Transverse colon (tissue), 4 donors: ENCODE data around the gene LSAMP. TPM values are rescaled to one million over a fixed set of nuclear protein-coding genes. Genes with fewer than 3 reads are reported as not detected.

Source experiments
- DNase-seq: peaks from one replicate; pipeline ENCODE4 v3.0.0-alpha.2; 2019
- H3K27ac ChIP-seq, 4 donors: fragments of 200-600 bp; sonication (generic); 2 replicates each; pipeline ENCODE4 v1.5.1; 2016 to 2018; ENCODE audit warnings: inconsistent platforms in 4 of 4
- H3K27me3 ChIP-seq: fragments of 200-600 bp; sonication (generic); 2 replicates; pipeline ENCODE4 v1.5.1; 2017; ENCODE audit warnings: inconsistent platforms
- H3K36me3 ChIP-seq, 4 donors: fragments of 200-600 bp; sonication (generic); 2 replicates each; pipeline ENCODE4 v1.5.1; 2017 to 2019; ENCODE audit warnings: inconsistent platforms in 4 of 4
- H3K4me1 ChIP-seq, 4 donors: fragments of 200-600 bp; sonication (generic); 2 replicates each; pipeline ENCODE4 v1.5.1; 2017 to 2020; ENCODE audit warnings: inconsistent platforms in 4 of 4
- H3K4me3 ChIP-seq, 4 donors: fragments of 200-600 bp; sonication (generic); 1 replicate in 1 of 4; 2 replicates in 3 of 4; pipeline versions ENCODE4 v1.5.1 to v1.6.1; 2017 to 2019; ENCODE audit warnings: inconsistent platforms in 4 of 4
- H3K9me3 ChIP-seq, 2 donors: fragments of 200-600 bp; sonication (generic); 2 replicates each; pipeline ENCODE4 v1.5.1; 2017 to 2019; ENCODE audit warnings: inconsistent platforms in 2 of 2
- EP300 ChIP-seq: sonication (generic); formaldehyde crosslinking; IDR thresholded peaks from one replicate; pipeline ENCODE4 v1.6.1; 2017; ENCODE audit warnings: antibody characterized with exemption, low read depth
- POLR2A ChIP-seq: fragments of 450-650 bp; IDR thresholded peaks from one replicate; pipeline ENCODE4 v1.6.1; 2016; ENCODE audit warnings: antibody characterized with exemption, mild to moderate bottlenecking, moderate library complexity
- POLR2AphosphoS5 ChIP-seq, 3 donors: sonication (generic); formaldehyde crosslinking; IDR thresholded peaks; one replicate each; pipeline ENCODE4 v1.6.1; 2016; ENCODE audit warnings: antibody characterized with exemption in 3 of 3
- WGBS, 2 donors: methylation state at CpG; one replicate each; pipeline ENCODE4 v1.1.5; 2018; ENCODE audit warnings: low coverage in 1 of 2; 5-methylcytosine and 5-hydroxymethylcytosine counted together
- in situ Hi-C, 4 donors: fragments of 200-750 bp; cut with MboI; loops; one replicate each; pipeline versions ENCODE4 v1.15.0 to v1.15.1; 2017; ENCODE audit warnings: low sequenced_read_pairs in 3 of 4, low pct_ligation_motif_present in 1 of 4, low pct_unique_long_range_greater_than_20kb in 1 of 4
- intact Hi-C: fragments of 100-400 bp; cut with DNase I; formaldehyde crosslinking; loops from one replicate; pipeline ENCODE4 v1.15.1; 2023; ENCODE audit warnings: low total_unique reads
- total RNA-seq, 4 donors: library from RNA; depleted of rRNA; stranded (reverse); fragments of >200 nt; gene quantifications; one replicate each; pipeline ENCODE4 v1.1.0, GENCODE V29; 2016
- TF ChIP-seq, protein P1 (sequence below), 5 experiments: fragments of 200-600 bp in 3 of 5; fragments of 450-650 bp in 2 of 5; sonication (generic) in 3 of 5; IDR thresholded peaks; 1 replicate in 2 of 5; 2 replicates in 3 of 5; pipeline ENCODE4 v1.5.1; 2016 to 2017; ENCODE audit warnings: antibody characterized with exemption in 5 of 5, inconsistent platforms in 3 of 5, mild to moderate bottlenecking in 2 of 5, moderate library complexity in 1 of 5

LSAMP gene
- total RNA-seq, 4 donors from 2014 or later, result 3.4 to 8.2 (median 5.4) TPM

DNA sequence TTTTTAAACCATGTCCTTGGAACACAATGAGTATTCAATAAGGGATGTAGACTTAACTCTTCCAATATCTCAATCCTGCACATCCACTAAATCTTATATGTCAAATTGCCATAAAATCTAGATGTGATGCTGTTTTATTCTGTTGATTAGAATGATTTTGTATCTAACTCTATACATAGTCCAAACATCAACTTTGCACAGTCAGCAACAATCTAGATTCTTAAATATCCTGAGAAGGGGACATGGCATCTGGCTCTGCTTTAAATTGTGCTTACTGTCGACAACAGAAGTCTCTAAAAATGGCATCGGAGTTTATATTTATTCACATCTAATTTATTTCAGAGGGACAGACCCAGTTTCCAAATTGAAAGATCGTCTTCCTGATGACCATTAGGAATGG is 545.8 kb downstream of the LSAMP start:
- intact Hi-C loops (no loop called here), in situ Hi-C loops (no loop called here)
- DNase-seq, result no peak
- Histone ChIP-seq H3K4me1 (no peaks in the 10 kb centered on the region), H3K9me3 (no peaks in the 10 kb centered on the region), H3K27me3 (no peaks in the 10 kb centered on the region), H3K27ac (no peak overlapping the region), H3K36me3 (no peaks in the 10 kb centered on the region), H3K4me3 (no peak overlapping the region)
- 85 to 90% methylated on average over 3 of the region's 3 CpGs for WGBS, 2 donors
- TF ChIP-seq, protein P1, sequence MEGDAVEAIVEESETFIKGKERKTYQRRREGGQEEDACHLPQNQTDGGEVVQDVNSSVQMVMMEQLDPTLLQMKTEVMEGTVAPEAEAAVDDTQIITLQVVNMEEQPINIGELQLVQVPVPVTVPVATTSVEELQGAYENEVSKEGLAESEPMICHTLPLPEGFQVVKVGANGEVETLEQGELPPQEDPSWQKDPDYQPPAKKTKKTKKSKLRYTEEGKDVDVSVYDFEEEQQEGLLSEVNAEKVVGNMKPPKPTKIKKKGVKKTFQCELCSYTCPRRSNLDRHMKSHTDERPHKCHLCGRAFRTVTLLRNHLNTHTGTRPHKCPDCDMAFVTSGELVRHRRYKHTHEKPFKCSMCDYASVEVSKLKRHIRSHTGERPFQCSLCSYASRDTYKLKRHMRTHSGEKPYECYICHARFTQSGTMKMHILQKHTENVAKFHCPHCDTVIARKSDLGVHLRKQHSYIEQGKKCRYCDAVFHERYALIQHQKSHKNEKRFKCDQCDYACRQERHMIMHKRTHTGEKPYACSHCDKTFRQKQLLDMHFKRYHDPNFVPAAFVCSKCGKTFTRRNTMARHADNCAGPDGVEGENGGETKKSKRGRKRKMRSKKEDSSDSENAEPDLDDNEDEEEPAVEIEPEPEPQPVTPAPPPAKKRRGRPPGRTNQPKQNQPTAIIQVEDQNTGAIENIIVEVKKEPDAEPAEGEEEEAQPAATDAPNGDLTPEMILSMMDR (IDR thresholded peaks at IDR 0.05), result no peak
- TF ChIP-seq EP300 (no peak), POLR2AphosphoS5 (IDR thresholded peaks at IDR 0.05) (no peak), POLR2A (no peak)

DNA sequence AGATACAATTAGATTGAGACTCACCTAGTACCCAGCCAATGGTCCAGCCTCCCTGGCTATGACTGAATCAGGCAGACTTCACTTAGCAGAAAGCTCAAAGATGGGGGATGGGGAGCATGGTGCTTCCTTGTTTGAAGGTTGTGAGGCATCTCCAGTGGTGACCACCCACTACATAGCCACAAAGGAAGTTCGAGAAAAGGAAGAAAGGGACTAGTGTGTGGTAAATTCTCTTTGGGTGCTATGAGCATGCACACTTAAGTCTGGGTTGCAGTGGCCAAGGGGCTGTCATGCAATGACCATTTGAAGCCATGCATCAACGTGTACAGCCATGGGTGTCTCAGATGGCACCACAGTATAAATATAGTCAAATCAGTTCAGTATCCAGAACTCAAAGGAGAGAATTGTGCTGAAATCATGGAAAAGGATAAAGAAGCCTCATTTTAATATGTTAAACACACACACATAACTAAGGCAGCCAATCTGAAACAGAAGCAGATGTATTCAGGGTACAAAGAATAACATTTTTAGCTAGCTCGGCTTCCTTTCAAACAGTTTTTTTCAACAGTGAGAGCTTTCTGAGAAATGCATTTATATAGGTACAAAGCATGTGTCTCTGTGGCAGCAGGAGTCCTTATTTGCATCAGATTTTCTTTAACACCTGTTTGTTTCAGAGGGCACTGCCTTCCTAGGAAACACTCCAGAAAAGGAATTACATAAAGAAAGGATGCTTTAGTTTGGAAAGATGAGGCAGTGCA is 546.5 kb downstream of the LSAMP start:
- Histone ChIP-seq H3K4me3 (no peak overlapping the region), H3K27ac (no peak overlapping the region), H3K9me3 (no peaks in the 10 kb centered on the region), H3K4me1 (no peaks in the 10 kb centered on the region), H3K27me3 (no peaks in the 10 kb centered on the region), H3K36me3 (no peaks in the 10 kb centered on the region)
- TF ChIP-seq, protein P1 (IDR thresholded peaks at IDR 0.05), result no peak
- no peak for TF ChIP-seq POLR2AphosphoS5 (IDR thresholded peaks at IDR 0.05)
- TF ChIP-seq EP300, result no peak
- no peak for TF ChIP-seq POLR2A
- 45 to 66% methylated on average over 2 to 3 of the region's 3 CpGs for WGBS, 2 donors
- intact Hi-C loops (no loop called here), in situ Hi-C loops (no loop called here)
- no peak for DNase-seq

DNA sequence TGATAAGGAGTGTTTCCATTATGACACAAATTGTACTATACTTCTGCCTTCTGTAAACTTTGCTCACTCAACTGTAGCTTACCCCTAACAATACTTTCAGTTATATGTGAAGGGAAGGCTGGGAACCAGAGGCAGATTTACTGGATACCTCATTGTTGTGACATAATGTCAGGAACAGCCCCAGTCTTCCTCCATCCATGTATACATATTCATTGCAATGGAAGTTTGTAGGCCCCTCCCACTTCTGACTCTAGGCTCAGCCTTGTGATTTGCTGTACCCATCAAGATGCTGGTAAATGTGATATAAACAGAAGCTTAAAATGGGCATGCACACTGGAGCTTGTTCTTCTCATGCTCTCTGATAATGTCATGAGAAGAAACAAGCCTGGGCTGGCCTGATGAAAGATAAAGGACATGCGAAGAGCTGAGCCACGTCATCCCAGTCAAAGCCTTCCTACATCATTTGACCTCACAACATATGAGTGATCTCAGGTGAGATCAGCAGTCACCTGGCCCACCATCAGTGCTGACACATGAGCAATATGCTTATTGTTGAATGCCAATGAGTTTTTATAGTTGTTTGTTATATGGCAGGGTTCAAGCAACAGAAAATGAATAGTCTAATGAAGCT is 554.2 kb downstream of the LSAMP start:
- Histone ChIP-seq H3K4me1 (no peaks in the 10 kb centered on the region), H3K9me3 (no peaks in the 10 kb centered on the region), H3K36me3 (no peaks in the 10 kb centered on the region), H3K4me3 (no peak overlapping the region), H3K27me3 (no peaks in the 10 kb centered on the region), H3K27ac (no peak overlapping the region)
- no peak for TF ChIP-seq EP300
- TF ChIP-seq, protein P1 (IDR thresholded peaks at IDR 0.05), result no peak
- TF ChIP-seq POLR2AphosphoS5 (IDR thresholded peaks at IDR 0.05), result no peak
- TF ChIP-seq POLR2A, result no peak
- intact Hi-C loops, result no loop called here
- WGBS, 2 donors, result 86% methylated on average over 2 of the region's 2 CpGs; no CpG with 5 or more reads in 1 of the 2 donors
- DNase-seq, result no peak
- in situ Hi-C loops, result no loop called here

DNA sequence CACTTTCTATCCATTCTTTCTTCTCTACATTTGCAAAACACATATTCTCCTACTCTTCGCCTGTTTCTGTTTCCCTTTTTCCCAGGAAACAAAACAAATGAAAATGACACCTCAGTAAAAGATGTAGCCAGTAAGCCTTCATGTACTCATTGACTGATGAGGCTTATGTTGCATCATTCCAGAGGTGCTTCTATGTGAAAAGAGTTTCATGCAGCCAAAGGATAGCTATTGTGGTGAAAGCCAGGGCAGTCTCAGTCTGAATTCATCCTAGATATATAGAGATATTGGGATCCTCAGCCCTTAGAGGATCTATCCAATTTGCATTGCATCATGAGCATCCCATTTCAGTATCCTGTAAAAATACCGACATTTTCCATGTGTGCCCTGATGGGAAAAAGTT is 554.7 kb downstream of the LSAMP start:
- Histone ChIP-seq H3K4me1 (no peaks in the 10 kb centered on the region), H3K36me3 (no peaks in the 10 kb centered on the region), H3K27me3 (no peaks in the 10 kb centered on the region), H3K4me3 (no peak overlapping the region), H3K27ac (no peak overlapping the region), H3K9me3 (no peaks in the 10 kb centered on the region)
- intact Hi-C loops, result no loop called here
- no peak for DNase-seq
- WGBS, 2 donors, result 76 to 85% methylated on average over 2 of the region's 2 CpGs
- TF ChIP-seq POLR2A, result no peak
- TF ChIP-seq EP300, result no peak
- TF ChIP-seq, protein P1 (IDR thresholded peaks at IDR 0.05), result no peak
- TF ChIP-seq POLR2AphosphoS5 (IDR thresholded peaks at IDR 0.05), result no peak
- in situ Hi-C loops, result no loop called here
